ENCODE results near the gene FILIP1.

FILIP1 gene

DNA sequence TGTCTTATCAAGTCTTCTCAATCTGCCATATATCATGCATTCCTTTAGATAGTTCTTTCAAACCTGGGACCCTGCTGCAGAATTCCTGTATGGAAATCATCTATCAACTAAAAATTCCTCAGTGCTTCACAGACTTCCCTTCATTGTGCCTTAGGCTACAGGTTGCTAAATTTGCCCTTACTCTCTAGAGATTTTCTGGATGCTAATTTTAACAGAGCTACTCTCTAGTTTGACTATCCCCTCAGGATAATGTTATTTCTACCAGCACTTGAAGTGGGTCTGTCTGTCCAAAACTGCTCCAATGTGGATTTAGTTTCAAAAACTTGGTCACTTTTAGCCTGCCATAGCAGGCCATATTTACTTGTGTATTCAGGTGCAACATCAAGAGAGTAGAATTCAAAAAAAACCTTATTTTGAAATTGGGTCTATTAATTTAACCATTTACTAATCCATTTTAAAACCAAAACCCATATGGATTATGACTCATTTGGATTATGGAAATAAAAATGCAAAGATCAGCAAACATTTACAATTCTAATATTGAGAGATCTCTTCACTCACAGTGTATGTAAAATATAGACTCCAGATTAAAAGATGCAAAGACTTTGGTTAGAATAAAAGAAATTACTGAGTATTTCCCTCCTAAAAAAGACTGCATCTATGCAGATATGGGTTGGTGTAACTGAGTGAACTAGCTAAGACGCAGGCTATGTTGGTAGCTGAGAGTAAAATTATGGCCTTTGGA, 236.1 kb downstream of the FILIP1 start:
- no peak for DNase-seq

DNA sequence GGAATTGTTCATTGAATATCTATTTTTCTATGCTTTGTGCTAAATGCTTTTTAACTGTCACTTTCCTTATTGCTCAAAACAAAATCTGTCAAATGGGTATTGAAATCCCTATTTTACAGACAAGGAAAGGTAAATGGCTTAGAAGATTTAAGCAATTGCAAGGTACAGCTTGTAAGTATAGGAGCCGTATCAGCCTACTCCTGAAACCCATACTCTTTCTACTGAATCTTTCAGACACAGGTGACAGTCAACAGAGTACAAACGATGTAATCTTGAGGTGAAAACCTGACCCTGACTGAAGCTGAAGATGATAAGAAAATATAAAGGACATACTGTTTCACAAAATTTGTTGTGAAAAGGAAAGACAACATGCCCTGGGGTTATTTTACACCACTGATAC, 243.0 kb downstream of the FILIP1 start:
- DNase-seq, result no peak

DNA sequence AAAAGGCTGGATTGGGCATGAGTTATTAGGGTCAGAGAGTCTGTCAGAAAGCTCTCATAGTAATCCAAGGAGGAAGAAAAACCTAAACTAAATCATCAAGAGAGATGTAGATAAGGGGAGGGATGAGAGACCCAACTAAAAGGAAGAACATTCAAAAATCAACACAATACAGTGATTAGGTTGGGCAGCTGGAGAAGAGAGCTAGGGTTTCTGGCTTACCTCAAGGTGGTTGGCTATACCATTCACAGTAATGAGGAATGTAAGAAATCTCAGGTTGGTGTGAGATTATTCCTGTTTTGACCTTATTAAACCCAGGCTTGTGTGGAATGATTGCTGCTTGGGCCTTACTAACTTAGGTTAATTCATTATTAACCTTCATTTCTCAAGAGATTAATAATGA, 243.8 kb downstream of the FILIP1 start:
- no peak for DNase-seq

DNA sequence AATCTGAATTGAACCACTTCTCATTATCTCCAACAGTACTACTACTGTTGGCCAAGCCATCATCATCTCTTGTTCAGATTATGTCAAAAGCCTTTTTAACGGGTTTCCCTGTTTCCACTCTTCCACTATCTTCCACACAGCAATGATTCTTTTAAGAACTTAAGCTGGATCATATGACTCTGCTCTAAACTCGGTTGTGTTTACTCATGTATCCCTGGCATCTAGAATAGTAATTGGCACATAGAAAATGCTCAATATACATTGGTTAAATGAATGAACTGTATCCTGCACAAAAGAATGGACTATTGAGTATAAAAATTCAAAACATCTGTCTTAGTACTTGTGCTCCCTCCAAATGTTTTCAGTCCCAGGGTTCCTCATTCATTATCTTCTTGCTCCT, 247.2 kb downstream of the FILIP1 start:
- DNase-seq, result no peak

DNA sequence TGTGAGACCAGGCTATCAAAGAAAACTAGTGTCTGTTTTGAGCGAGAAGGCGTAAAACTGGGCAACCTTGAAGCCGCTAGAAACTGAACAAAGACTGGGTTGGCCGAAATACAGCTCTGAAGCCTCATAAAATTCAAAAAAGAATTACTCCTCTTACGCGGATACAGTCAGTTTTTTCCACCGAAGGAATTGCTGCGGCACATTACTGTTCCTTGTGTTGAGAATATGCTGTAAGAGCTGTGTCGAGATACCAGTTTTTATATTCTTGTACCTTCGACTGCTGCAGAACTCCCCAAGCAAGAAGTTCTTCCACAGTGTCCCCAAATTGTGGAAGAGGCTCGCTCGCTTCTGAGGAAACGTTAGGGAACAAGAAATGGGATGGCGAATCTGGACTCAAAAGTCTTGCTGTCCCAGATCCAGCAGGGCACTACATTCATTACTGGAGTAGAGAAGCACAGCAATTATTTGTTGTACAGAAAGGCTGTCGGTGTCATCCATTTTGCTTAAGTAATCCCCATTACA, 249.5 kb downstream of the FILIP1 start:
- no peak for DNase-seq

DNA sequence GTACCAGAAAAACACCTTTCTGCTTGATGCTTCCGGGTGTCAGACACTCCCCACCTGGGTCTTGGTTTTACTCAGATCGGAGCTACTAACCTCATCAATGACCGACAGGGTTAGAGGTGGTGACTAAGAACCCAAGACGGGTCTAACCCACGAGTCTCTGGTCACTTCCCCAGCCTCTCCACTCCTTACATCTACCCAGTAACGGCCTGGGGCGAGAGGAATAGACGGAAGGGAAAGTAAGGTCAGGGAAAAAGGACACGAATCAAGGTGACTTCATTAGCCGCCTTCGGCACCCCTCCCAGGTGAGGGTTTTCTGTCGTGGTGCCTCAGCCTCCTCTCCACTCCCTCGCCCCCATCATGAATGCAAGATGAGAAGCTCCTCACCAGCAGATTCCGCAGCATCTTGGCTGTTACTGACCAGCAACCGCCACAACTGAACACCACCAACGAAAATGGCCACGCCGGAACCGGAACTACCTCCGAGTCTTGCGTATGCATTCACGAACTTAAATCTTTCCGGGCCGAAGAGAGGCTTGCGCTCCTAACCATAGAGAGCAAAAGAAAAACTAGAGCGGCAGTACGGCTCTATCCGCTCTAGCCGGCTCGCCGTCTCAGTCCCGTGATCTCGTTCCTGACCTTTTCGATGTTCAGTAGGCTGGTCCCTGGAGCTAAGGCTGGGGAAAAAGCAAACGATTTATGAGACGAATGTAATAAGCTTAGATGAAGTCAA, 250.1 kb downstream of the FILIP1 start, which contains the start of gene COX7A2:
Gene COX7A2, minus strand, starts transcription at position 469 of the 730 bp plus-strand sequence. Its CDS starts 67 bp downstream, at position 402.
- DNase-seq, result peak; percentile 91

Measured in NCI-H2029 treated with DMSO at 0.1 percent for 48 hours (cell line).